T-helper 1 cell (primary cell): Measurements from ENCODE around the gene C5orf58.

ENCODE experiments used
- DNase-seq, 5 donors: peaks; one replicate each; pipeline ENCODE4 v3.0.0-alpha.2; 2012 to 2020

Gene C5orf58

GRCh38 chr5:170285181-170285580 lies 52.4 kb downstream of the C5orf58 start:
- DNase-seq, result no peak

- no peak for DNase-seq
Observed at GRCh38 chr5:170286386-170286925, 53.7 kb downstream of the C5orf58 start.

DNA sequence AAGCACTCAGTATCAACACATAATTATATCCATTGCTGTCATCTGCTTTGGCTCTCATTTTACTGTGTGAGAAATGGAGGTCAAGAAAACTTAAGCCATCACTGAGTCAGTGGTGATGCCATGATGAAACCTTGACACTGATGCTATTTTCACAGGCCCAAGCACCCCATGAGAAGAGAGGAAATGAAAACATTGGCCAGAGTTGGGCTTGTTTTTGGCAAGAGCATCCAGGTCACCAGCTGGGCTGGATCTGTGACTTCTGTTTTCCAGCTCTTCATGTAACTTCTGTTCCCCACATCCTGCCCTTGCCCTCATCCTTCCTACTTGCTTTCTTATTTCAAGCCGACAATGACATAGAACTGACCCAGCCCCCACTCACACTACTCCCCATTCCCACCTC lies 54.7 kb downstream of the C5orf58 start:
- no peak for DNase-seq

DNA sequence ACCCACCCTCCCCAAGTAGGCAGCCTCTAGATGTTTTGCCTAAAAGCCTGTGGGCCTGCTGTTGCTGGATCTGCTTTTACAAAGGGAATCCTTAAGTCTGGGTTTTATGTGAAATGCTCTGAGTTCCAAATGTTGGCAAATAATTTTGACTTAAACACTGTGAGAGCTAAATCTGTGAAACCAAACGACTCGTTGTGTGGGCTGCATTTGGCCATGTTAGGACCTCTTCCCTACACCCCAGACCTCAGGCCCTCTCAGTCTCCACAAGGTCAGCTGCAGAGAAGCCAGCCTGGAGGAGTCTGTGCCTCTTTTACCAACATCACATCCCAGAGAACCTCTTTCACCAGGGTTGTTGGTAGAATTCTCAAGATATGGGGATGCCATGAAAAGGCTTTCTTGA lies 55.4 kb downstream of the C5orf58 start:
- no peak for DNase-seq

DNA sequence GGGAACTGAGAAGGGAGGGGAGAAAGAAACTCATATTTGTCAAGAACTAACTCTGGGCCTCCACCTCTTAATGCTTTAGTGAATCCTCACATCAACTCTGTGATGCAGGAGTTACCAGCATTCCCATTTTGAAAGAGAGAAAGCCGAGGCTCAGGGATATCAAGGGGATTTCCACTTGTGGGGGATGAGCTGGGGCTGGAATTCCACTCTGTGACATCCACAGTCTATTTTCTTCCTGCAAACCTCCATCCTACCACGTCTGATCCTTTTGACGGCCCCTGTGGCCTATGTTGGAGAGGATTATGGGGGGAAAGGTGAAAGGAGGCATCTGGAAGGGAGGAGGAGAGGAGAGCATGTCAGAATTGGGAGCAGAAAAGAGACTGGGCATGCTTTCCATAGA lies 55.8 kb downstream of the C5orf58 start:
- DNase-seq, result no peak

DNA sequence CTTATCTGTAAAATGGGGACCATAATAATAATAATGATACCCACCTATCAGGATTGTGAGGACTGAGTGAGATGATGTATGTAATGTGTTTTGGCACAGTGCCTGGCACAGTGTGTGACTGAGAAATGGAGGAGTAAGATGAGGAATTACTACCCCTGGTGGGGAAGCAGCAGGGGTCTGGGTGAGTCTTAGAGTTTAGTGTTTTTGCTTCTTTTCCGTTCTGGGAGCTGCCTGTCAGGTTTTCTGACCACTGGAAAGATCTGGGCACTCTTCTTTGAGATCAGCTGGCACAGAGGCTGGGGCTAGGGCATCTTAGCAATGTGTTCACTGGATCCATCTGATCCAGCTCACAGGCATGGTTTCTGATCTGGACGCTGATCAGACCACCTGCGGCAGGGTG lies 56.3 kb downstream of the C5orf58 start:
- no peak for DNase-seq

GRCh38 chr5:170289764-170290163 lies 57.0 kb downstream of the C5orf58 start:
- DNase-seq, result no peak

DNA sequence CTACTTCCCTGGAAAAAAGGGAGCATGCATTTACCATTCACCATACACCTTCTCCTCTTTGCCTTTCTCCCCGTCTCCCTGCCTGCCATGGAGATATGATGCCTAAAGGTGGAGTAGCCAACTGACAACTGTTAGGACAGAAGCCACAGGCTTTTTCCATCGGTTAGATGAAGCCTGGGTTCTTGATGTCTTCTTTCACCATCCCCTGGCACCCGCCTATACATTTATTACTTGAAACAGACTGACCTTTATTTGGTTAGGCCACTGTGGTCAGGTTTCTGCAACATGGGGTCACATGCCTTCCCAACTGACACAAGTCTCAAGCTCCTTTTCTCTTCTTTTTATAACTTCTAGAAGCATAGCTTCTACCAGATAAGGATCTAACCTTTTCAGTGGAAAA lies 57.7 kb downstream of the C5orf58 start:
- DNase-seq, result no peak

GRCh38 chr5:170292179-170293104 lies 59.7 kb downstream of the C5orf58 start:
- no peak for DNase-seq

GRCh38 chr5:170293273-170293672 lies 60.5 kb downstream of the C5orf58 start:
- peak in 2 of 5 donors; percentile 36 to 78 for DNase-seq

GRCh38 chr5:170294057-170294456 lies 61.3 kb downstream of the C5orf58 start:
- no peak for DNase-seq

- no peak for DNase-seq
Observed at GRCh38 chr5:170294556-170294955, 61.8 kb downstream of the C5orf58 start.
